Neural cell (in vitro differentiated cells): Measurements from ENCODE around the gene CIC.

Source experiments
- EP300 ChIP-seq: fragments of 450-650 bp; conservative IDR thresholded peaks from 2 replicates; pipeline ENCODE4 v1.6.1; 2014; ENCODE audit warnings: antibody characterized with exemption, mild to moderate bottlenecking, moderate library complexity; ENCODE audit not compliant: poor library complexity, severe bottlenecking
- EZH2 ChIP-seq: fragments of 200-600, 300-800 bp; shearing (Covaris generic), sonication (generic); IDR thresholded peaks from 2 replicates; pipeline ENCODE4 v1.6.1; 2014; ENCODE audit warnings: antibody characterized with exemption, low read length, borderline replicate concordance, mild to moderate bottlenecking; ENCODE audit not compliant: insufficient read depth, poor library complexity, severe bottlenecking
- POLR2AphosphoS5 ChIP-seq: IDR thresholded peaks from 2 replicates; pipeline ENCODE4 v1.6.1; 2012
- RAD21 ChIP-seq: fragments of 450-650 bp; conservative IDR thresholded peaks from 2 replicates; pipeline ENCODE4 v1.6.1; 2014; ENCODE audit warnings: antibody characterized with exemption, mild to moderate bottlenecking, moderate library complexity
- TAF1 ChIP-seq: IDR thresholded peaks from 2 replicates; pipeline ENCODE4 v1.6.1; 2012; ENCODE audit warnings: low read depth
- TF ChIP-seq, protein P1 (sequence below): fragments of 450-650 bp; IDR thresholded peaks from 2 replicates; pipeline ENCODE4 v1.5.1; 2014; ENCODE audit warnings: antibody characterized with exemption, mild to moderate bottlenecking, moderate library complexity; ENCODE audit not compliant: poor library complexity, severe bottlenecking

DNA sequence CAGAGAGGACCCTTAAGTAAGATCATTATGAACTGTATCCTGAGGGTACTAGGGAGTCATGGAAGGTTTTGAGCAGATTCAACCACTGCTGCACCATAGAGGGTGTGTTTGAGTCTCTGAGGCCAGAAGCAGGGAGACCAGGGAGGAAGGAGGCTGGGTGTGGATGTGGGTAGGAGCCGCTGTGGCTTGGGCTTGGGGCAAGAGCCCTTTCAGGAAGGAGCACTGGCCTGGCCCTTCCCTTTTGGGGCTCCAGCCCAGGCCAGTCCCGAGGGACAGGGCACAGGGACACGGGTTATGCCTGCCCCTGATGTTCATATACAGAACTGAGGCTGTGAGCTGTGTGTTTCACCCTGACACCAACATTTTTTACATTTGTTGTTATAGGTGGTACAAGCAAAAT lies 7.2 kb downstream of the CIC start:
- TF ChIP-seq, protein P1, sequence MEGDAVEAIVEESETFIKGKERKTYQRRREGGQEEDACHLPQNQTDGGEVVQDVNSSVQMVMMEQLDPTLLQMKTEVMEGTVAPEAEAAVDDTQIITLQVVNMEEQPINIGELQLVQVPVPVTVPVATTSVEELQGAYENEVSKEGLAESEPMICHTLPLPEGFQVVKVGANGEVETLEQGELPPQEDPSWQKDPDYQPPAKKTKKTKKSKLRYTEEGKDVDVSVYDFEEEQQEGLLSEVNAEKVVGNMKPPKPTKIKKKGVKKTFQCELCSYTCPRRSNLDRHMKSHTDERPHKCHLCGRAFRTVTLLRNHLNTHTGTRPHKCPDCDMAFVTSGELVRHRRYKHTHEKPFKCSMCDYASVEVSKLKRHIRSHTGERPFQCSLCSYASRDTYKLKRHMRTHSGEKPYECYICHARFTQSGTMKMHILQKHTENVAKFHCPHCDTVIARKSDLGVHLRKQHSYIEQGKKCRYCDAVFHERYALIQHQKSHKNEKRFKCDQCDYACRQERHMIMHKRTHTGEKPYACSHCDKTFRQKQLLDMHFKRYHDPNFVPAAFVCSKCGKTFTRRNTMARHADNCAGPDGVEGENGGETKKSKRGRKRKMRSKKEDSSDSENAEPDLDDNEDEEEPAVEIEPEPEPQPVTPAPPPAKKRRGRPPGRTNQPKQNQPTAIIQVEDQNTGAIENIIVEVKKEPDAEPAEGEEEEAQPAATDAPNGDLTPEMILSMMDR, result no peak
- TF ChIP-seq RAD21 (no peak), POLR2AphosphoS5 (no peak), EZH2 (no peak), TAF1 (no peak), EP300 (no peak)
